Smooth muscle cell (in vitro differentiated cells): ENCODE data around the gene MAL. TPM values are rescaled to one million over a fixed set of nuclear protein-coding genes. Genes with fewer than 3 reads are reported as not detected.

Source experiments
- DNase-seq: peaks from one replicate; lab custom pipeline; 2025; ENCODE audit not compliant: unreplicated experiment; lab: John Stamatoyannopoulos, UW
- H2AFZ ChIP-seq: fragments of 200-600 bp; sonication (generic); 2 replicates; pipeline ENCODE4 v1.6.0; 2016; ENCODE audit warnings: antibody characterized with exemption, low read depth, mild to moderate bottlenecking
- H3F3A ChIP-seq: fragments of 200-600 bp; sonication (generic); 2 replicates; pipeline ENCODE4 v1.6.0; 2017; ENCODE audit warnings: antibody characterized with exemption, low read depth
- H3K27ac ChIP-seq: fragments of 200-600 bp; sonication (generic); 2 replicates; pipeline ENCODE4 v1.5.1; 2016; ENCODE audit warnings: low read depth, mild to moderate bottlenecking
- H3K27me3 ChIP-seq: fragments of 200-600 bp; sonication (generic); 2 replicates; pipeline ENCODE4 v1.6.1; 2016; ENCODE audit warnings: low read depth, mild to moderate bottlenecking
- H3K36me3 ChIP-seq: fragments of 200-600 bp; sonication (generic); 2 replicates; pipeline ENCODE4 v1.5.1; 2016; ENCODE audit warnings: low read depth
- H3K4me1 ChIP-seq: fragments of 200-600 bp; sonication (generic); 2 replicates; pipeline ENCODE4 v1.5.1; 2016; ENCODE audit warnings: low read depth
- H3K4me2 ChIP-seq: fragments of 200-600 bp; sonication (generic); 2 replicates; pipeline ENCODE4 v1.6.0; 2016; ENCODE audit warnings: mild to moderate bottlenecking
- H3K4me3 ChIP-seq: fragments of 200-600 bp; sonication (generic); 2 replicates; pipeline ENCODE4 v1.5.1; 2016; ENCODE audit warnings: mild to moderate bottlenecking
- H3K79me2 ChIP-seq: fragments of 200-600 bp; sonication (generic); 2 replicates; pipeline ENCODE4 v1.6.0; 2016; ENCODE audit warnings: low read depth, mild to moderate bottlenecking
- H3K9ac ChIP-seq: fragments of 200-600 bp; sonication (generic); 2 replicates; pipeline ENCODE4 v1.6.0; 2016; ENCODE audit warnings: low read depth
- H3K9me3 ChIP-seq: fragments of 200-600 bp; sonication (generic); replicated peaks from 2 replicates; pipeline ENCODE4 v1.5.1; 2016; ENCODE audit warnings: low read depth
- H4K20me1 ChIP-seq: fragments of 200-600 bp; sonication (generic); 2 replicates; pipeline ENCODE4 v1.6.0; 2016; ENCODE audit warnings: low read depth
- WGBS: methylation state at CpG from one replicate; pipeline ENCODE4 v1.1.7; 2016; ENCODE audit warnings: low lambda C conversion rate; 5-methylcytosine and 5-hydroxymethylcytosine counted together
- polyA plus RNA-seq: library from polyadenylated mRNA; unstranded; fragments of >200 nt; fragmentation: Nextera tagmentation; extraction: Ambion mirVana; gene quantifications from 2 replicates; pipeline ENCODE4 v1.2.1, GENCODE V29; 2016
- total RNA-seq: library from RNA; depleted of rRNA; stranded (reverse); fragments of >200 nt; gene quantifications from 2 replicates; pipeline ENCODE4 v1.2.3, GENCODE V29; 2014
- TF ChIP-seq, protein P1 (sequence below): fragments of 200-600 bp; sonication (generic); IDR thresholded peaks from 2 replicates; pipeline ENCODE4 v1.5.1; 2017; ENCODE audit warnings: borderline replicate concordance, mild to moderate bottlenecking, antibody characterized with exemption; ENCODE audit not compliant: insufficient read depth, poor library complexity, severe bottlenecking

MAL gene
- total and polyA plus RNA-seq, 2 experiments from 2014 or later: not detected

DNA sequence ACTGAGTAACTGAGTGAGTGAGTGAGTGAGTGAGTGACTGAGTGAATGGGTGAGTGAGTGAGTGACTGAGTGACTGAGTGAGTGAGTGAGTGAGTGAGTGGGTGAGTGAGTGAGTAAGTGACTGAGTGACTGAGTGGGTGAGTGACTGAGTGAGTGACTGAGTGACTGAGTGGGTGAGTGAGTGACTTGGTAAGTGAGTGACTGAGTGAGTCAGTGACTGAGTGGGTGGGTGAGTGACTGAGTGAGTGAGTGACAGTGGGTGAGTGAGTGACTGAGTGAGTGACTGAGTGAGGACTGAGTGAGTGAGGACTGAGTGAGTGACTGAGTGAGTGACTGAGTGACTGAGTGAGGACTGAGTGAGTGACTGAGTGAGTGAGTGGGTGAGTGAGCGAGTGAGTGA, 13.9 kb downstream of the MAL start:
- H3K4me2 ChIP-seq: no peak overlapping the region
- H4K20me1 ChIP-seq: no peaks in the 10 kb centered on the region
- H3F3A ChIP-seq: no peaks in the 10 kb centered on the region
- no peak overlapping the region for H3K9ac ChIP-seq
- H2AFZ ChIP-seq: no peak overlapping the region
- H3K27ac ChIP-seq: no peak overlapping the region
- H3K36me3 ChIP-seq: no peaks in the 10 kb centered on the region
- DNase-seq: no peak
- H3K4me1 ChIP-seq: no peaks in the 10 kb centered on the region
- no peak overlapping the region for H3K4me3 ChIP-seq
- no CpG with 5 or more reads among the region's 1 CpG for WGBS
- H3K27me3 ChIP-seq: no peaks in the 10 kb centered on the region
- H3K9me3 ChIP-seq: no peaks in the 10 kb centered on the region
- H3K79me2 ChIP-seq: no peaks in the 10 kb centered on the region
- TF ChIP-seq, protein P1, sequence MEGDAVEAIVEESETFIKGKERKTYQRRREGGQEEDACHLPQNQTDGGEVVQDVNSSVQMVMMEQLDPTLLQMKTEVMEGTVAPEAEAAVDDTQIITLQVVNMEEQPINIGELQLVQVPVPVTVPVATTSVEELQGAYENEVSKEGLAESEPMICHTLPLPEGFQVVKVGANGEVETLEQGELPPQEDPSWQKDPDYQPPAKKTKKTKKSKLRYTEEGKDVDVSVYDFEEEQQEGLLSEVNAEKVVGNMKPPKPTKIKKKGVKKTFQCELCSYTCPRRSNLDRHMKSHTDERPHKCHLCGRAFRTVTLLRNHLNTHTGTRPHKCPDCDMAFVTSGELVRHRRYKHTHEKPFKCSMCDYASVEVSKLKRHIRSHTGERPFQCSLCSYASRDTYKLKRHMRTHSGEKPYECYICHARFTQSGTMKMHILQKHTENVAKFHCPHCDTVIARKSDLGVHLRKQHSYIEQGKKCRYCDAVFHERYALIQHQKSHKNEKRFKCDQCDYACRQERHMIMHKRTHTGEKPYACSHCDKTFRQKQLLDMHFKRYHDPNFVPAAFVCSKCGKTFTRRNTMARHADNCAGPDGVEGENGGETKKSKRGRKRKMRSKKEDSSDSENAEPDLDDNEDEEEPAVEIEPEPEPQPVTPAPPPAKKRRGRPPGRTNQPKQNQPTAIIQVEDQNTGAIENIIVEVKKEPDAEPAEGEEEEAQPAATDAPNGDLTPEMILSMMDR: no peak

DNA sequence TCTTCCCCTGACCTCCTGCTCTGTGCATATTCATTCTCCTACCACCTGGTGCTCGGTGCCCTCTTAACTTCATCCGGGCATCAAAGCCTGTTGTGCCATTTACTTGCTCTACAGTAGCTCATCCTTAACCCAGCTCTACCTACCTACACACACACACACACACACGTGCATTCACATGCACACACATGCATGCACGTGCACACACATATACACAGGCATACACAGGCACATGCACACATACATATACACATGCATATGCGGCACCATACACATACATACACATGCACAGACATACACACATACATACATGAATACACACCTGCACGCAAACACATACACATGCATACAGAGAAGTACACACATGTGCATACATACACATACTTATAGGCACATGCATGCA, 14.5 kb downstream of the MAL start:
- TF ChIP-seq, protein P1: no peak
- Histone ChIP-seq H4K20me1 (no peaks in the 10 kb centered on the region), H3K4me2 (no peak overlapping the region), H3K27me3 (no peaks in the 10 kb centered on the region), H3K9ac (no peak overlapping the region), H3K4me3 (no peak overlapping the region), H3K27ac (no peak overlapping the region), H3K79me2 (no peaks in the 10 kb centered on the region), H2AFZ (no peak overlapping the region), H3K36me3 (no peaks in the 10 kb centered on the region), H3K4me1 (no peaks in the 10 kb centered on the region), H3F3A (no peaks in the 10 kb centered on the region), H3K9me3 (no peaks in the 10 kb centered on the region)
- 87% methylated on average over 6 of the region's 6 CpGs for WGBS
- no peak for DNase-seq

DNA sequence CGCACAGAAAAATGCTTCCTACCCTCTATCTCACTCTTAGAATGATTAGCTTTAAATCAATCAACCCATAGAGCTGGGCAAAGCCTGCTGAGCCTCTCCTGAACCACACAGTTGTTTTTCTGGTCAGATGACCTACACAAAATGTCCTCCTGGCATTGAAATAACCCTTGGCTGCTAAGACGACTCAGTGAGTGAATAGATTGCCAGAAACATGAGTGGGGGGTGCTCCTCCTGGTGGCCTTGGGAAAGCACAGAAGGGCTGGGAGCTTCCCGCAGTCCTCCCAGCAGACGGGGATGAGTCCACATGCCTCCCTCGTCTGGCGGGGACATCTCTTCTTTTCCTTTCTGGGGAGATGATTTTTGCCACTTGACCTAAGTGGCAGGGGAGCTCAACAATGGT, 14.9 kb downstream of the MAL start:
- H2AFZ ChIP-seq: no peak overlapping the region
- DNase-seq: no peak
- no peak overlapping the region for H3K4me2 ChIP-seq
- no peaks in the 10 kb centered on the region for H3K4me1 ChIP-seq
- H3K36me3 ChIP-seq: no peaks in the 10 kb centered on the region
- H3K27me3 ChIP-seq: no peaks in the 10 kb centered on the region
- WGBS: 67% methylated on average over 6 of the region's 6 CpGs
- H3K27ac ChIP-seq: no peak overlapping the region
- H3F3A ChIP-seq: no peaks in the 10 kb centered on the region
- no peaks in the 10 kb centered on the region for H3K9me3 ChIP-seq
- no peaks in the 10 kb centered on the region for H4K20me1 ChIP-seq
- no peak overlapping the region for H3K9ac ChIP-seq
- TF ChIP-seq, protein P1: no peak
- no peaks in the 10 kb centered on the region for H3K79me2 ChIP-seq
- H3K4me3 ChIP-seq: no peak overlapping the region

DNA sequence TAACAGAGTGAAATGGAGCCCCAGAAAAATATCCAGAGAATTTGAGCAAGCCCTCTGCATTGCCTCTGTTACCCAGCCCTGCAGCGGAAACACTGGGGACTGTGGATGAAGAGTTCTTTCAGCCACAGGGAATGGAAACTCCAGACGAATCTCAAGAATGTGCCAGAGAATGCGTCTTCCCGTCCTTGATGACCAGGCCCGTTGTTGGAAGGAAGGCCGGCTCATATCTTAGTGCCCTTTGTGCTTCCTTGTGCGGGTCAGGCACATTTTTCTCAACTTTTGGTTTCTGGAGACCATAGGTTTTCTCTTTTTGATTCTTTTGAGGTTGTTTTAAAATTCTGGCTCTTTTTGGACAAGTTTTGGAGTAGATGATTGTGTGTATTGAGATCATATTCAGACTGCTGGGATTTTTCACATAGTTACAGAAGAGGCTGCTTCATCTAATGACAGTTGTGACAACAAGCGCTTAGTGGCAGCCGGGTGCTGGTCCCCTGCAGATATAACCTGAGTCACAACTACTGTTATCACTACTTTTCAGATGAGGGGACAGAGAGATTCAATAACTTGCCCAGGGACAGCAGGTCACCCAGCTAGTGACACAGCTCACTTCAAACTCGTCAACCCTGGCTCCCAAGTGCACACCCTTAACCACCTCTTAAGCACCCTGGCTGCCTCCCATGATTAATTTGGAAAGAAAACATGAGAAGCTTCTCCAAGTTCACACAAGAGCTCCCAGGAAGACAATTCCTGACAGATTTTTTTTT, 15.7 kb downstream of the MAL start:
- WGBS: 73% methylated on average over 10 of the region's 10 CpGs

More for the DNA sequence above, 15.7 kb downstream of the MAL start:
- Histone ChIP-seq H3K27ac (no peak overlapping the region), H3K9ac (no peak overlapping the region), H3K9me3 (no peaks in the 10 kb centered on the region), H2AFZ (no peak overlapping the region), H3K36me3 (no peaks in the 10 kb centered on the region), H3K27me3 (no peaks in the 10 kb centered on the region), H3K4me3 (no peak overlapping the region), H3K79me2 (no peaks in the 10 kb centered on the region), H3K4me1 (no peaks in the 10 kb centered on the region), H3K4me2 (no peak overlapping the region), H4K20me1 (no peaks in the 10 kb centered on the region), H3F3A (no peaks in the 10 kb centered on the region)
- no peak for DNase-seq
- TF ChIP-seq, protein P1: no peak
